ENCODE measurements around the gene BRSK2. TPM values are rescaled to one million over a fixed set of nuclear protein-coding genes. Genes with fewer than 3 reads are reported as not detected.

The BRSK2 gene
- total and polyA plus RNA-seq, 9 of the 15 experiments (the other 6 are each of a cell fraction or from before 2014, with no cell fraction given): 0.06 to 0.52 (median 0.18) TPM; not detected in 5

DNA sequence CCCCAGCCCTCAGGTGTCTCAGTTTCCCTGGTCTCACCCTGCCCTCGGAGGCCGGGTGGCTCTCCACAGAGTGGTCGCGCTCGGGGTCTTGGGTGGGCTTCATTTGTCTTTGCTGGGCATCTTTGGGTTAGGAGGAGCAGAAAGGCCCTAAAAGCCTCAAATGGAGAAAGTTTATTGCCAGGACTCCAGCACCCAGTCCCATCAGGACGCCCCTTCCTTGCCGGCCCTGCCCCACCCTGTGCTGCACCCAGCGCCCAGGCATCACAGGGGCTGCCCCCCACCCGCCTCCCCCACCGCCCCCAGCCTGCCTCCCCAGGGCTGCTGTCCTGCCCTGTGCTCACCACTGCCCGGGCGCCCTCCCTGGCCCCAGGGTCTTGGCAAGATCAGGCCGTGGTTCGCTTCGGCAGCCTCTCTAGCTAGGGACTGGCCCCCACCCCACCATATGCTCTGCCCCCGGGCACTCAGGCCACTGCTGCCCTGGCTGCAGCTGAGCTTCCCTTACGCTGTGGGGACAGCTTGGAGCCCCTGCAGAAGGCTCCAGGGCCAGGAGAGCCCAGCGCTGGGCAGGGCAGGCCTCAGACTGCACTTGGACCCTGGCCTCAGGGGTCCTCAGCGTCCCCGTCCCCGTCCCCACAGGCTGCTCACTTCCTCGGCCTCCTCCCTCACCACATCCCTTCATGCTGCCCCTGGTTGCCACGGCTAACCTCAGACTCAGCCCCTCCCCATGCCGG is 65.5 kb downstream of the BRSK2 start:
- in situ Hi-C loops (cut with MboI): no loop called here
- Histone ChIP-seq H3K36me3 (ENCODE audit: control insufficient read depth, insufficient read depth, low read length) (no peaks in the 10 kb centered on the region), H3K4me3 (no peak overlapping the region), H3K27ac (ENCODE audit: extremely low read depth, low read depth, low read length) (no peak overlapping the region), H3K4me2 (ENCODE audit: insufficient read depth, low read length) (no peak overlapping the region), H2AFZ (ENCODE audit: low read depth, low read length) (no peak overlapping the region), H3K4me1 (replicated peaks in 1 of 2; ENCODE audit: control insufficient read depth in 2 of 2, insufficient read depth in 2 of 2, low read length in 2 of 2) (peaks cover 0 to 76% of the 10 kb centered on the region in 2 experiments; a peak in 2 of 5 replicates), H3K9ac (ENCODE audit: insufficient read depth in 1 of 2, low read depth in 2 of 2, low read length in 2 of 2) (no peak overlapping the region), H3K9me3 (replicated peaks; ENCODE audit: control insufficient read depth, insufficient read depth, low read depth, low read length) (no peaks in the 10 kb centered on the region), H4K20me1 (replicated peaks; ENCODE audit: control insufficient read depth, insufficient read depth, low read length) (peaks cover 25% of the 10 kb centered on the region), H3K27me3 (ENCODE audit: control insufficient read depth in 2 of 2, insufficient read depth in 2 of 2, low read length in 2 of 2) (peaks cover 9 to 47% of the 10 kb centered on the region in 2 experiments; a peak in 3 of 5 replicates), H3K9me1 (ENCODE audit: control insufficient read depth, insufficient read depth, low read length) (no peaks in the 10 kb centered on the region), H3K79me2 (ENCODE audit: control insufficient read depth, insufficient read depth, low read length) (no peaks in the 10 kb centered on the region)
- no peak for TF ChIP-seq SIX5 (IDR thresholded peaks at IDR 0.05; ENCODE audit: borderline replicate concordance in 1 of 2, insufficient read depth in 1 of 2, low read depth in 1 of 2, low read length in 2 of 2)
- TF ChIP-seq ZNF24 (IDR thresholded peaks at IDR 0.05): no peak
- TF ChIP-seq ZNF263 (CRISPR knock-in tag; IDR thresholded peaks at IDR 0.05; ENCODE audit: borderline replicate concordance): no peak
- TF ChIP-seq, protein P1, sequence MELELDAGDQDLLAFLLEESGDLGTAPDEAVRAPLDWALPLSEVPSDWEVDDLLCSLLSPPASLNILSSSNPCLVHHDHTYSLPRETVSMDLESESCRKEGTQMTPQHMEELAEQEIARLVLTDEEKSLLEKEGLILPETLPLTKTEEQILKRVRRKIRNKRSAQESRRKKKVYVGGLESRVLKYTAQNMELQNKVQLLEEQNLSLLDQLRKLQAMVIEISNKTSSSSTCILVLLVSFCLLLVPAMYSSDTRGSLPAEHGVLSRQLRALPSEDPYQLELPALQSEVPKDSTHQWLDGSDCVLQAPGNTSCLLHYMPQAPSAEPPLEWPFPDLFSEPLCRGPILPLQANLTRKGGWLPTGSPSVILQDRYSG (tag; conservative IDR thresholded peaks at IDR 0.05; ENCODE audit: low read depth): no peak
- no peak for TF ChIP-seq BHLHE40 (IDR thresholded peaks at IDR 0.05; ENCODE audit: low read length)
- no peak for TF ChIP-seq ZNF3 (CRISPR knock-in tag; IDR thresholded peaks at IDR 0.05)
- TF ChIP-seq FOXP1 (CRISPR knock-in tag; IDR thresholded peaks at IDR 0.05): no peak
- TF ChIP-seq, protein P2, sequence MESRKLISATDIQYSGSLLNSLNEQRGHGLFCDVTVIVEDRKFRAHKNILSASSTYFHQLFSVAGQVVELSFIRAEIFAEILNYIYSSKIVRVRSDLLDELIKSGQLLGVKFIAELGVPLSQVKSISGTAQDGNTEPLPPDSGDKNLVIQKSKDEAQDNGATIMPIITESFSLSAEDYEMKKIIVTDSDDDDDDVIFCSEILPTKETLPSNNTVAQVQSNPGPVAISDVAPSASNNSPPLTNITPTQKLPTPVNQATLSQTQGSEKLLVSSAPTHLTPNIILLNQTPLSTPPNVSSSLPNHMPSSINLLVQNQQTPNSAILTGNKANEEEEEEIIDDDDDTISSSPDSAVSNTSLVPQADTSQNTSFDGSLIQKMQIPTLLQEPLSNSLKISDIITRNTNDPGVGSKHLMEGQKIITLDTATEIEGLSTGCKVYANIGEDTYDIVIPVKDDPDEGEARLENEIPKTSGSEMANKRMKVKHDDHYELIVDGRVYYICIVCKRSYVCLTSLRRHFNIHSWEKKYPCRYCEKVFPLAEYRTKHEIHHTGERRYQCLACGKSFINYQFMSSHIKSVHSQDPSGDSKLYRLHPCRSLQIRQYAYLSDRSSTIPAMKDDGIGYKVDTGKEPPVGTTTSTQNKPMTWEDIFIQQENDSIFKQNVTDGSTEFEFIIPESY (CRISPR knock-in tag; IDR thresholded peaks at IDR 0.05): no peak
- TF ChIP-seq, protein P3, sequence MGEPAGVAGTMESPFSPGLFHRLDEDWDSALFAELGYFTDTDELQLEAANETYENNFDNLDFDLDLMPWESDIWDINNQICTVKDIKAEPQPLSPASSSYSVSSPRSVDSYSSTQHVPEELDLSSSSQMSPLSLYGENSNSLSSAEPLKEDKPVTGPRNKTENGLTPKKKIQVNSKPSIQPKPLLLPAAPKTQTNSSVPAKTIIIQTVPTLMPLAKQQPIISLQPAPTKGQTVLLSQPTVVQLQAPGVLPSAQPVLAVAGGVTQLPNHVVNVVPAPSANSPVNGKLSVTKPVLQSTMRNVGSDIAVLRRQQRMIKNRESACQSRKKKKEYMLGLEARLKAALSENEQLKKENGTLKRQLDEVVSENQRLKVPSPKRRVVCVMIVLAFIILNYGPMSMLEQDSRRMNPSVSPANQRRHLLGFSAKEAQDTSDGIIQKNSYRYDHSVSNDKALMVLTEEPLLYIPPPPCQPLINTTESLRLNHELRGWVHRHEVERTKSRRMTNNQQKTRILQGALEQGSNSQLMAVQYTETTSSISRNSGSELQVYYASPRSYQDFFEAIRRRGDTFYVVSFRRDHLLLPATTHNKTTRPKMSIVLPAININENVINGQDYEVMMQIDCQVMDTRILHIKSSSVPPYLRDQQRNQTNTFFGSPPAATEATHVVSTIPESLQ (CRISPR knock-in tag; IDR thresholded peaks at IDR 0.05): no peak
- no peak for TF ChIP-seq ZNF561 (CRISPR knock-in tag; conservative IDR thresholded peaks at IDR 0.05)
- TF ChIP-seq HLTF (IDR thresholded peaks at IDR 0.05): no peak
- TF ChIP-seq BACH1 (tag; IDR thresholded peaks at IDR 0.05): no peak
- TF ChIP-seq, protein P4, sequence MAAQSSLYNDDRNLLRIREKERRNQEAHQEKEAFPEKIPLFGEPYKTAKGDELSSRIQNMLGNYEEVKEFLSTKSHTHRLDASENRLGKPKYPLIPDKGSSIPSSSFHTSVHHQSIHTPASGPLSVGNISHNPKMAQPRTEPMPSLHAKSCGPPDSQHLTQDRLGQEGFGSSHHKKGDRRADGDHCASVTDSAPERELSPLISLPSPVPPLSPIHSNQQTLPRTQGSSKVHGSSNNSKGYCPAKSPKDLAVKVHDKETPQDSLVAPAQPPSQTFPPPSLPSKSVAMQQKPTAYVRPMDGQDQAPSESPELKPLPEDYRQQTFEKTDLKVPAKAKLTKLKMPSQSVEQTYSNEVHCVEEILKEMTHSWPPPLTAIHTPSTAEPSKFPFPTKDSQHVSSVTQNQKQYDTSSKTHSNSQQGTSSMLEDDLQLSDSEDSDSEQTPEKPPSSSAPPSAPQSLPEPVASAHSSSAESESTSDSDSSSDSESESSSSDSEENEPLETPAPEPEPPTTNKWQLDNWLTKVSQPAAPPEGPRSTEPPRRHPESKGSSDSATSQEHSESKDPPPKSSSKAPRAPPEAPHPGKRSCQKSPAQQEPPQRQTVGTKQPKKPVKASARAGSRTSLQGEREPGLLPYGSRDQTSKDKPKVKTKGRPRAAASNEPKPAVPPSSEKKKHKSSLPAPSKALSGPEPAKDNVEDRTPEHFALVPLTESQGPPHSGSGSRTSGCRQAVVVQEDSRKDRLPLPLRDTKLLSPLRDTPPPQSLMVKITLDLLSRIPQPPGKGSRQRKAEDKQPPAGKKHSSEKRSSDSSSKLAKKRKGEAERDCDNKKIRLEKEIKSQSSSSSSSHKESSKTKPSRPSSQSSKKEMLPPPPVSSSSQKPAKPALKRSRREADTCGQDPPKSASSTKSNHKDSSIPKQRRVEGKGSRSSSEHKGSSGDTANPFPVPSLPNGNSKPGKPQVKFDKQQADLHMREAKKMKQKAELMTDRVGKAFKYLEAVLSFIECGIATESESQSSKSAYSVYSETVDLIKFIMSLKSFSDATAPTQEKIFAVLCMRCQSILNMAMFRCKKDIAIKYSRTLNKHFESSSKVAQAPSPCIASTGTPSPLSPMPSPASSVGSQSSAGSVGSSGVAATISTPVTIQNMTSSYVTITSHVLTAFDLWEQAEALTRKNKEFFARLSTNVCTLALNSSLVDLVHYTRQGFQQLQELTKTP (IDR thresholded peaks at IDR 0.05; ENCODE audit: low read depth in 1 of 2, partially characterized antibody in 2 of 2): no peak
- no peak for ATAC-seq
- WGBS (ENCODE audit: insufficient coverage, low coverage, missing lambda C conversion rate): 2% methylated on average over 20 of the region's 24 CpGs
- ChIA-PET CTCF (ENCODE audit: low intra/inter-chr PET ratio) (no interaction called here), POLR2A (no interaction called here)
- FAIRE-seq: no peak
- BruUV-seq (replicated peaks): no TSS peak
- no peak for DNase-seq (ENCODE audit: extremely low read depth in 1 of 4, low spot score in 3 of 4)
- intact Hi-C loops (cut with micrococcal nuclease): loop anchor here (10.0 kb wide), 1 partner anchor 120 kb away; the partner anchor contains the start of gene DUSP8

Measured in K562 (cell line).